ENCODE data around the gene MLLT10.

The MLLT10 gene

GRCh38 chr10:21502348-21502740, 31.7 kb upstream of the MLLT10 start:
- TF ChIP-seq POLR2A (IDR thresholded peaks at IDR 0.05; ENCODE audit: low read depth, low read length): no peak
- TF ChIP-seq POLR2AphosphoS5 (IDR thresholded peaks at IDR 0.05; ENCODE audit: low read depth, low read length): no peak
- TF ChIP-seq TAF1 (IDR thresholded peaks at IDR 0.05; ENCODE audit: borderline replicate concordance, low read depth, low read length): no peak
- DNase-seq (ENCODE audit: insufficient read length) (no peak), FAIRE-seq (no peak)

- no peak for TF ChIP-seq POLR2A (IDR thresholded peaks at IDR 0.05; ENCODE audit: low read depth, low read length)
- no peak for TF ChIP-seq TAF1 (IDR thresholded peaks at IDR 0.05; ENCODE audit: borderline replicate concordance, low read depth, low read length)
- no peak for TF ChIP-seq POLR2AphosphoS5 (IDR thresholded peaks at IDR 0.05; ENCODE audit: low read depth, low read length)
- FAIRE-seq (no peak), DNase-seq (ENCODE audit: insufficient read length) (no peak)
Measured at GRCh38 chr10:21503542-21503941, 30.5 kb upstream of the MLLT10 start.

- FAIRE-seq: no peak
- TF ChIP-seq TAF1 (IDR thresholded peaks at IDR 0.05; ENCODE audit: borderline replicate concordance, low read depth, low read length) (no peak), POLR2A (IDR thresholded peaks at IDR 0.05; ENCODE audit: low read depth, low read length) (no peak), POLR2AphosphoS5 (IDR thresholded peaks at IDR 0.05; ENCODE audit: low read depth, low read length) (no peak)
- DNase-seq (ENCODE audit: insufficient read length): no peak
Measured at GRCh38 chr10:21505711-21506278, 28.2 kb upstream of the MLLT10 start.

DNA sequence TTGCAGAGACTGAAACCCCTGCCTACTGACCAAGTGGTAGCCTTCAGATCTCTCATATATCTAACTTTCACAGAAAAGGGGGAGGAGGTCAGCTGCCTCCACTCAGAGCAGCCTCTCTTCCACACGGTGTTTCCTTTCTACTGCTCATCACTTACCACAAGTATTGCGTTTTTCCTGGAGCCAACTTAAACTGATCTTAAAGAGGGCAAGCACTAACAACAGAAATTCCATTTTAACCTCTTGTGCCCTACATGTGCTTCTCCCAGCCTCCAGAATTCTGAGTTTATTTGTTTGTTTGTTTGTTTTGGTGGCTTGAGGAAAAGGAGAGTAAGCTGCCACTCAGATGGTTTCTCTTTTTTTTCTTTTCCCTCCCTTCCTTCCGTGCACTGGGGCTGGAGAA, 27.7 kb upstream of the MLLT10 start:
- TF ChIP-seq POLR2A (IDR thresholded peaks at IDR 0.05; ENCODE audit: low read depth, low read length) (no peak), TAF1 (IDR thresholded peaks at IDR 0.05; ENCODE audit: borderline replicate concordance, low read depth, low read length) (no peak), POLR2AphosphoS5 (IDR thresholded peaks at IDR 0.05; ENCODE audit: low read depth, low read length) (no peak)
- DNase-seq (ENCODE audit: insufficient read length): no peak
- FAIRE-seq: no peak

DNA sequence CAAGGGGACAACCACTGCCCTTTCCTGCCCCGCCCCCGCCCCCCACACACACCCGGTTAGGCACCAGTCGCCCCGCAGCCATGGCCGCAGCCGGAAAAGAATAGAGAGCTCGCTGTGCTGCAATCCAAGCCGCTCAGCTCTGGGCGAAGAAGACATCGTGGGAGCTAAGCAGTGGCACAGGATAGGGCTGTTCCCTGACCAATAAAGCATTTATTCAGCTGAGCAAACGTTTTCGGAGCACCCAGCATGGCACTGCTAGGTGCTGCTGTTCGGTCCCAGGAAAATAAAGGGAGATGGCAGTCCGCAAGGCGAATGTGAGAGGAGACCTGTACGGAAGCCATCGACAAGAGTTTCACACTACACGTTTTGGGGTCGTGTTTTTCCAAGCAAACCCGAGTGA, 26.9 kb upstream of the MLLT10 start:
- no peak for FAIRE-seq
- TF ChIP-seq TAF1 (IDR thresholded peaks at IDR 0.05; ENCODE audit: borderline replicate concordance, low read depth, low read length) (no peak), POLR2AphosphoS5 (IDR thresholded peaks at IDR 0.05; ENCODE audit: low read depth, low read length) (no peak), POLR2A (IDR thresholded peaks at IDR 0.05; ENCODE audit: low read depth, low read length) (no peak)

GRCh38 chr10:21508706-21509331, 25.2 kb upstream of the MLLT10 start:
- TF ChIP-seq TAF1 (IDR thresholded peaks at IDR 0.05; ENCODE audit: borderline replicate concordance, low read depth, low read length) (no peak), POLR2AphosphoS5 (IDR thresholded peaks at IDR 0.05; ENCODE audit: low read depth, low read length) (no peak), POLR2A (IDR thresholded peaks at IDR 0.05; ENCODE audit: low read depth, low read length) (no peak)
- no peak for DNase-seq (ENCODE audit: insufficient read length)
- no peak for FAIRE-seq

More for the DNA sequence above, 26.9 kb upstream of the MLLT10 start:
- DNase-seq (ENCODE audit: insufficient read length): no peak

DNA sequence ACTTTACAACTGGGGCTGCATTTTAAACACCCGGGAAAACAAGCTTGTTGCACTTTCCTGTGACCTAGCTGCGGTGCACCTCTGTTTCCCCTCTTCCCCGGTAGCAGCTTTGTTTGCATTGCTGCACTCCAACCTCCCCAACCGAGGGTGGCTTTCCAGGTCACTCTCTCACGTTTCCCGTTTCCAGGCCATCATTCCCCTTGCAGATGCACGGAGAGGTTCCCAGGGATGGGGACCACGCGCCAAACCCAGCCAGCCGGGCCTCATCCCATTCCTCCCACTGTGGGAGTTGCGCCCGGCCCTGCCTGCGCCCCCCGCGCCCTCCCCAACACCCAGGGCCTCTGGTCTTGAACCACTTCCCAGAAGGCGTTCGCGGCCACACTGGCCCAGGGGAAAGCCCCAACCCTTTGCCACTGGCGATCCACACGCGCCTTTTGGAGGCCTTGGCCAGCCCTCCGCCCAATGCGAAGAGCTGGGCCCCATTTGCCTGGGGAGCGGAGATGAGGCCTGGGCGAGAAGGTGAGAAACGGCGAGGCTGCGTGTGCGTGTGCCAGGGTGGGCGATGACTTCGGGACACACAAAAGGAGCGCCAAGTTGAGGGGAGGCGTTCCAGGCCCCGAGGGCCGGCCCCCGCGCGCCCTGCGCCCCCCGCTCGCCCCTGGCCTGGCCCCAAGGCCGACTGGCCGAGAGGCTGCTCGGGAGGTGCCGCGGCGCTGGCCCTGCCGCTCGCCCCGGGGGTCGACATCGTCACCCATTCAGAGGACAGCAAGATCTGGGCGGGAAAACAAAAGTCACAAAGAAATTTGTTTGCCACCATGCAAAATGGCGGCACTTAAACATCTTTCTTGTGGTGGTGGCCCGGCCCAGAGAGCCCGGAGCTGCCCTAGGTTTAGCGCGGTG, 24.4 kb upstream of the MLLT10 start:
- DNase-seq (ENCODE audit: insufficient read length): no peak
- no peak for FAIRE-seq
- TF ChIP-seq TAF1 (IDR thresholded peaks at IDR 0.05; ENCODE audit: borderline replicate concordance, low read depth, low read length) (no peak), POLR2AphosphoS5 (IDR thresholded peaks at IDR 0.05; ENCODE audit: low read depth, low read length) (no peak), POLR2A (IDR thresholded peaks at IDR 0.05; ENCODE audit: low read depth, low read length) (no peak)

- FAIRE-seq (no peak), DNase-seq (ENCODE audit: insufficient read length) (no peak)
- TF ChIP-seq POLR2AphosphoS5 (IDR thresholded peaks at IDR 0.05; ENCODE audit: low read depth, low read length) (no peak), POLR2A (IDR thresholded peaks at IDR 0.05; ENCODE audit: low read depth, low read length) (no peak), TAF1 (IDR thresholded peaks at IDR 0.05; ENCODE audit: borderline replicate concordance, low read depth, low read length) (no peak)
Measured at GRCh38 chr10:21510241-21511094, 23.6 kb upstream of the MLLT10 start.

- DNase-seq (ENCODE audit: insufficient read length): no peak
- no peak for FAIRE-seq
- TF ChIP-seq POLR2A (IDR thresholded peaks at IDR 0.05; ENCODE audit: low read depth, low read length): no peak
- TF ChIP-seq TAF1 (IDR thresholded peaks at IDR 0.05; ENCODE audit: borderline replicate concordance, low read depth, low read length): no peak
- TF ChIP-seq POLR2AphosphoS5 (IDR thresholded peaks at IDR 0.05; ENCODE audit: low read depth, low read length): no peak
Measured at GRCh38 chr10:21511095-21511570, 22.9 kb upstream of the MLLT10 start.

GRCh38 chr10:21511946-21512572, 22.0 kb upstream of the MLLT10 start:
- DNase-seq (ENCODE audit: insufficient read length): no peak
- TF ChIP-seq POLR2AphosphoS5 (IDR thresholded peaks at IDR 0.05; ENCODE audit: low read depth, low read length) (no peak), POLR2A (IDR thresholded peaks at IDR 0.05; ENCODE audit: low read depth, low read length) (no peak)
- no peak for FAIRE-seq
